ENCODE data around the gene FAM76A. TPM values are rescaled to one million over a fixed set of nuclear protein-coding genes. Genes with fewer than 3 reads are reported as not detected.
A peak's percentile ranks its signal among the peaks of the same experiment; 100 is the strongest.

The FAM76A gene
- total and polyA plus RNA-seq, 7 experiments from 2014 or later = 9.0 to 25.2 (median 17.4) TPM

- H3K36me3 ChIP-seq (ENCODE audit: control insufficient read depth in 2 of 3, insufficient read depth in 3 of 3, low read length in 3 of 3) = no peaks in the 10 kb centered on the region
- Mint-ChIP-seq H3K9me3 (peaks cover 0 to 25% (median 13%) of the 10 kb centered on the region in 11 donors), H3K36me3 (peaks cover 1 to 11% (median 7%) of the 10 kb centered on the region in 5 donors), H3K27ac (peak overlapping the region in 3 of 9 donors; percentile 4 to 59 (median 28)), H3K27me3 (peaks cover 0 to 28% (median 5%) of the 10 kb centered on the region in 5 donors), H3K4me1 (no peaks in the 10 kb centered on the region), H3K4me3 (no peak overlapping the region)
- no peaks in the 10 kb centered on the region for H3K4me1 ChIP-seq (ENCODE audit: control insufficient read depth in 2 of 2, insufficient read depth in 2 of 2, low read length in 2 of 2)
- no peaks in the 10 kb centered on the region for H3K27me3 ChIP-seq (ENCODE audit: control insufficient read depth in 2 of 2, insufficient read depth in 2 of 2, low read length in 2 of 2)
- ChIA-PET CTCF (no interaction called here), POLR2A (no interaction called here)
- no peak overlapping the region for H3K27ac ChIP-seq (ENCODE audit: low read depth, low read length)
- no peaks in the 10 kb centered on the region for H3K9me3 ChIP-seq (ENCODE audit: control insufficient read depth in 2 of 3, low read length in 3 of 3)
- DNase-seq (no peak), ATAC-seq (no peak)
- intact Hi-C loops (cut with micrococcal nuclease) = no loop called here
- H3K4me3 ChIP-seq (ENCODE audit: low read length) = no peak overlapping the region
Observed at GRCh38 chr1:27704958-27705357, 20.8 kb upstream of the FAM76A start.

DNA sequence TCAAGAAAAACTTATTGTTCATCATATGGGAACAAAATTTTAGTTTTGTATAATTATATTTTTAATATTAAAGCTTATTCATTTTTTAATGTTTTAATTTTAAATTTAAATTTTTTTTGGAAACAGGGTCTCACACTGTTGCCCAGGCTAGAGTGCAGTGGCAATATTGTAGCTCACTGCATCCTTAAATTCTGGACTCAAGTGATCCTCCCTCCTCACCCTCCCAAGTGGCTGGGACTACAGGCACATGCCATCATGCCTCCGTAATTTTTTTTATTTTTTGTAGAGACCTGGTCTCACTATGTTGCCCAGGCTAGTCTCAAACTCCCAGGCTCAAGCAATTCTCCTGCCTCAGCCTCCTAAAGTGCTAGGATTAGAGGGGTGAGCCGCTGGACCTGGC is 20.2 kb upstream of the FAM76A start:
- no peak overlapping the region for H3K27ac ChIP-seq (ENCODE audit: low read depth, low read length)
- ChIA-PET POLR2A (no interaction called here), CTCF (interaction anchor here (0.6 kb wide), 1 partner anchor 41 kb away, joined by 3 read pairs; no protein-coding TSS in a partner anchor)
- H3K4me3 ChIP-seq (ENCODE audit: low read length) = no peak overlapping the region
- no peaks in the 10 kb centered on the region for H3K4me1 ChIP-seq (ENCODE audit: control insufficient read depth in 2 of 2, insufficient read depth in 2 of 2, low read length in 2 of 2)
- Mint-ChIP-seq H3K27ac (no peak overlapping the region), H3K9me3 (peaks cover 0 to 25% (median 13%) of the 10 kb centered on the region in 11 donors), H3K4me3 (no peak overlapping the region), H3K27me3 (peaks cover 0 to 25% (median 5%) of the 10 kb centered on the region in 5 donors), H3K4me1 (no peaks in the 10 kb centered on the region), H3K36me3 (peaks cover 1 to 11% (median 7%) of the 10 kb centered on the region in 5 donors)
- DNase-seq (no peak), ATAC-seq (no peak)
- intact Hi-C loops (cut with micrococcal nuclease) = no loop called here
- no peaks in the 10 kb centered on the region for H3K27me3 ChIP-seq (ENCODE audit: control insufficient read depth in 2 of 2, insufficient read depth in 2 of 2, low read length in 2 of 2)
- no peaks in the 10 kb centered on the region for H3K36me3 ChIP-seq (ENCODE audit: control insufficient read depth in 2 of 3, insufficient read depth in 3 of 3, low read length in 3 of 3)
- no peaks in the 10 kb centered on the region for H3K9me3 ChIP-seq (ENCODE audit: control insufficient read depth in 2 of 3, low read length in 3 of 3)

DNA sequence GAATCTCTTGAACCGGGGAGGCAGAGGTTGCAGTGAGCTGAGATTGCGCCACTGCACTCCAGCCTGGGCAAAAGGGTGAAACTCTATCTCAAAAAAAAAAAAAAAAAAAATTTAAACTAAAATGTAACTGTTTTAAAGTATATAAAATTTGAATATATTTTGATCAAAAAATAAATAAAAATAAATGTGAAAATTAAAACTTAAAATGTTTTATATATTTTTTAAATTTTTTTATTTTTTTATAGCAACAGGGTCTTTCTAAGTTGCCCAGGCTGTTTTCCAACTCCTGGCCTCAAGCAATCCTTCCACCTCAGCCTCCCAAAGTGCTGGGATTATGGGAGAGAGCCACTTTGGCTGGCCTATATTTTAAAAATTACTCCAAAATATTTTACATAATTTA is 15.2 kb upstream of the FAM76A start:
- DNase-seq (no peak), ATAC-seq (no peak)
- H3K4me3 ChIP-seq (ENCODE audit: low read length) = no peak overlapping the region
- no peaks in the 10 kb centered on the region for H3K4me1 ChIP-seq (ENCODE audit: control insufficient read depth in 2 of 2, insufficient read depth in 2 of 2, low read length in 2 of 2)
- ChIA-PET POLR2A (no interaction called here), CTCF (no interaction called here)
- H3K27me3 ChIP-seq (ENCODE audit: control insufficient read depth in 2 of 2, insufficient read depth in 2 of 2, low read length in 2 of 2) = no peaks in the 10 kb centered on the region
- no peak overlapping the region for H3K4me3 Mint-ChIP-seq
- peaks cover 0 to 4% (median 0%) of the 10 kb centered on the region in 5 donors for H3K36me3 Mint-ChIP-seq
- no peak overlapping the region for H3K27ac ChIP-seq (ENCODE audit: low read depth, low read length)
- H3K4me1 Mint-ChIP-seq = peaks cover 0 to 7% (median 0%) of the 10 kb centered on the region in 7 donors
- intact Hi-C loops (cut with micrococcal nuclease) = no loop called here
- H3K27me3 Mint-ChIP-seq = peaks cover 0 to 15% (median 6%) of the 10 kb centered on the region in 5 donors
- H3K36me3 ChIP-seq (ENCODE audit: control insufficient read depth in 2 of 3, insufficient read depth in 3 of 3, low read length in 3 of 3) = no peaks in the 10 kb centered on the region
- peaks cover 0 to 6% (median under 1%) of the 10 kb centered on the region in 11 donors for H3K9me3 Mint-ChIP-seq
- H3K9me3 ChIP-seq (ENCODE audit: control insufficient read depth in 2 of 3, low read length in 3 of 3) = no peaks in the 10 kb centered on the region
- no peak overlapping the region for H3K27ac Mint-ChIP-seq

DNA sequence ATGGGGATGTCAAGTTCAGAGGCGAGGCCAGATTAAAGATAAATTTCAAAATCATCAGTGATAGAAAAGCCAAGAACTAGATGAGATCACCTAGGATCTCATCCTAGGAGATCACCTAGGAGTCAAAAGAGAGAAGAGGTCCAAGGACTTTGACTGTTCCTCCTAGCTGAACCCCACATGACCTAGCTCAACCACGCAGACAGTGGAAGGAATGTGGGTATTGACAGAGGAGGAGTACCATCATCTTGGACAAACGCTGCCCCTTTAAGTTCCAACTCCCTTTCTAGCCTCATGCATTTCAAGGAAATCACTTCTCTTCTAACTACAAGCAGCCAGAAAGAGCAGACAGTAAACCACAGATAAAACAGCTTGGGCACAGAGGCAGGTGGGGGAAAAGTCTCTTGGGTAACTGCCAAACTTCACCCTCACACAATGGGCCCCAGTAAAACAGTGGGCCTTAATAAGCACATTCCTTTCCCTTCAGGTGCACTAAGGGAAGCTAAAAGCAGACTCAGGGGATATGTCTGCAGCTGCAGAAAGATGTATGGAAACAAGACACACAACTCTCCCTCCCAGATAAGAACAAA is 12.5 kb upstream of the FAM76A start:
- Histone ChIP-seq H3K27ac (ENCODE audit: low read depth, low read length) (no peak overlapping the region), H3K4me1 (ENCODE audit: control insufficient read depth in 2 of 2, insufficient read depth in 2 of 2, low read length in 2 of 2) (no peaks in the 10 kb centered on the region), H3K4me3 (ENCODE audit: low read length) (no peak overlapping the region), H3K36me3 (ENCODE audit: control insufficient read depth in 2 of 3, insufficient read depth in 3 of 3, low read length in 3 of 3) (no peaks in the 10 kb centered on the region), H3K9me3 (ENCODE audit: control insufficient read depth in 2 of 3, low read length in 3 of 3) (no peaks in the 10 kb centered on the region), H3K27me3 (ENCODE audit: control insufficient read depth in 2 of 2, insufficient read depth in 2 of 2, low read length in 2 of 2) (no peaks in the 10 kb centered on the region)
- H3K4me1 Mint-ChIP-seq = peaks cover 0 to 7% (median 2%) of the 10 kb centered on the region in 7 donors
- no peak overlapping the region for H3K27ac Mint-ChIP-seq
- peaks cover 6 to 27% (median 17%) of the 10 kb centered on the region in 5 donors for H3K27me3 Mint-ChIP-seq
- intact Hi-C loops (cut with micrococcal nuclease) = no loop called here
- H3K4me3 Mint-ChIP-seq = no peak overlapping the region
- ChIA-PET POLR2A (no interaction called here), CTCF (no interaction called here)
- peaks cover 3 to 19% (median 11%) of the 10 kb centered on the region in 11 donors for H3K9me3 Mint-ChIP-seq
- ATAC-seq (no peak), DNase-seq (no peak)
- H3K36me3 Mint-ChIP-seq = peaks cover 4 to 9% (median 5%) of the 10 kb centered on the region in 5 donors

- no peak overlapping the region for H3K27ac Mint-ChIP-seq
- CTCF ChIA-PET = no interaction called here
Observed at GRCh38 chr1:27713869-27714513, 11.8 kb upstream of the FAM76A start.

DNA sequence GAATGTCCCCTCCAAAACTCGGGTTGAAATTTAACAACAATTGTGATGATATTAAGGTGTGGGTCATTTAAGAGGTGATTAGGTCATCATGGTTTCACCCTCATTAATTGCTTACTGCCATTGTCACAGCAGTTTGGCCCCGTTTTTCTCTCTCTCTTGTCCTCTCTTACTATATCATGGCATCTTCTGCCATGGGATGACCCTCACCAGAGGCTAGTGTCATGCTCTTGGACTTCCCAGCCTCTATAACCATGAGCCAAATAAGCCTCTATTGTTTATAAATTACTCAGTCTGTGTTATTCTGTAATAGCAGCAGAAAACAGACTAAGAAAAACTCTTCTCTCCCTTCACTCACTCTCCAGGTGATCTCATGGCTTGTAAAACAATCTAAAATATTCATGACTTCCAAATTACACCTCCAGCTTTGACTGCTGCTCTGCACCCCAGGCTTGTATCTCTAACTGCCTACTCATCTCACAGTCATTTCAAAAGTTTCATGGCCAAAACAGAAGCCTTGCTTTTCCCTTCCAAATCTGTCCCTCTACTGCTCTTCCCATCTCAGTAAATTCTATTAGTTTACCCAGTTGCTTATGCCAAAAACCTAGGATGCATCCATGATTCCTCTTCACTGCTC is 9.4 kb upstream of the FAM76A start:
- ATAC-seq (no peak), DNase-seq (no peak)
- Histone ChIP-seq H3K36me3 (ENCODE audit: control insufficient read depth in 2 of 3, insufficient read depth in 3 of 3, low read length in 3 of 3) (no peaks in the 10 kb centered on the region), H3K27me3 (ENCODE audit: control insufficient read depth in 2 of 2, insufficient read depth in 2 of 2, low read length in 2 of 2) (no peaks in the 10 kb centered on the region), H3K27ac (ENCODE audit: low read depth, low read length) (no peak overlapping the region), H3K4me3 (ENCODE audit: low read length) (no peak overlapping the region), H3K4me1 (ENCODE audit: control insufficient read depth in 2 of 2, insufficient read depth in 2 of 2, low read length in 2 of 2) (no peaks in the 10 kb centered on the region), H3K9me3 (ENCODE audit: control insufficient read depth in 2 of 3, low read length in 3 of 3) (no peaks in the 10 kb centered on the region)
- Mint-ChIP-seq H3K9me3 (peaks cover 1 to 14% (median 11%) of the 10 kb centered on the region in 11 donors), H3K36me3 (peaks cover 4 to 6% (median 5%) of the 10 kb centered on the region in 5 donors), H3K27me3 (peaks cover 6 to 31% (median 17%) of the 10 kb centered on the region in 5 donors), H3K4me1 (peaks cover 0 to 7% (median 2%) of the 10 kb centered on the region in 7 donors), H3K27ac (no peak overlapping the region), H3K4me3 (no peak overlapping the region)
- intact Hi-C loops (cut with micrococcal nuclease) = no loop called here
- CTCF ChIA-PET = interaction anchor here (0.6 kb wide), 2 partner anchors 47 to 55 kb away, joined by 3 read pairs; no protein-coding TSS in a partner anchor
- POLR2A ChIA-PET = no interaction called here

More at GRCh38 chr1:27713869-27714513, 11.8 kb upstream of the FAM76A start:
- Histone ChIP-seq H3K4me3 (ENCODE audit: low read length) (no peak overlapping the region), H3K9me3 (ENCODE audit: control insufficient read depth in 2 of 3, low read length in 3 of 3) (no peaks in the 10 kb centered on the region), H3K27ac (ENCODE audit: low read depth, low read length) (no peak overlapping the region), H3K36me3 (ENCODE audit: control insufficient read depth in 2 of 3, insufficient read depth in 3 of 3, low read length in 3 of 3) (no peaks in the 10 kb centered on the region), H3K4me1 (ENCODE audit: control insufficient read depth in 2 of 2, insufficient read depth in 2 of 2, low read length in 2 of 2) (no peaks in the 10 kb centered on the region), H3K27me3 (ENCODE audit: control insufficient read depth in 2 of 2, insufficient read depth in 2 of 2, low read length in 2 of 2) (no peaks in the 10 kb centered on the region)
- Mint-ChIP-seq H3K36me3 (peaks cover 4 to 6% (median 5%) of the 10 kb centered on the region in 5 donors), H3K27me3 (peaks cover 6 to 27% (median 17%) of the 10 kb centered on the region in 5 donors), H3K9me3 (peaks cover 1 to 14% (median 11%) of the 10 kb centered on the region in 11 donors), H3K4me3 (no peak overlapping the region), H3K4me1 (peaks cover 0 to 7% (median 2%) of the 10 kb centered on the region in 7 donors)
- POLR2A ChIA-PET = no interaction called here
- intact Hi-C loops (cut with micrococcal nuclease) = no loop called here
- DNase-seq = no peak
- no peak for ATAC-seq

All from naive thymus-derived CD4-positive, alpha-beta T cell (primary cell).